ENCODE data around the gene HSFX4. TPM values are rescaled to one million over a fixed set of nuclear protein-coding genes. Genes with fewer than 3 reads are reported as not detected.

The HSFX4 gene
- total RNA-seq, 1 experiment from 2014 or later: not detected

DNA sequence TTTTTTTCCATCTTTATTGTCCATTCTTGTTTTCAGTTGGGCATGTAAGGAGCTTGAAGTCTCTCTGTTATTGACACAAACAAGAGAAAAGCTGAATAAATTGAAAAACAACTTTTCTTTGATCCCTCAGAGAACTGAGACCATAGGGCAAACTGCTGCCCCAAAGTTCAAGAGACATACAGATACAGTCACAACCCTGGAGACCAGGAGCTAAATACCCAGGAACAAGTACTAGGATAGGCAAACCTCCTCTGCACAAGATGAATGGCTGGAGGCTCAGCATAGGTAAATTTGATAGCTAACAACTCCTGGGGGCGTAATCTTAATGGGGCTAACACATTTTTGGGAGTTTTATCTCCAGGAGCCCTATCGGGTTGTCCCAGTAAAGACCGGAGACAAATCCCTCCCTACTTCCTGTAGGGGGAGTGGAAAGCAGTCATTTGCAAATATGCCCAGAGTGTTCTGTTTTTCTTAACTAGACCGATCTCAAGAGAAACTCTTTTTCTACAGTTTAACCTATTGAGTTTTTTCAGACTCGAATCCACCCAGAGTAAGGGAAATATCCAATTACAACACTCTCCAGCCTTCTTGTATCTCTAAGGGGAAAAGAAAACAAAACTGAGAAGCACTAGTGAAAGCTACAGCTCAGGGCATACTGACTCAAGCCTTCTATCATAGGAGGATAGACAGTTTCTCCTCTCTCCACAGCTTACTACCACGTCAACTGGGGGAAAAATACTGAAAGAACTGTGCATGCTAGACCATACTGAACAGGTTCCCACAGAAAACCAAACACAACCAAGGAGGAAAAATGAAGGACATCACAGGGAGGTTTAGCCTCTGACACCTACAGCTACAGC lies 25.3 kb upstream of the HSFX4 start:
- DNase-seq (ENCODE audit: low spot score): no peak
- Mint-ChIP-seq H3K9me3 (peaks cover under 1% of the 10 kb centered on the region), H3K4me3 (peak overlapping the region; percentile 25), H3K36me3 (no peaks in the 10 kb centered on the region; the same call in 1 of the 2 replicates), H3K27me3 (ENCODE audit: low read depth) (no peaks in the 10 kb centered on the region; the same call in 1 of the 2 replicates), H3K4me1 (peaks cover 19% of the 10 kb centered on the region), H3K27ac (peak overlapping the region; percentile 78)
- TF ChIP-seq CDX4 (CRISPR knock-in tag; IDR thresholded peaks at IDR 0.05; ENCODE audit: borderline replicate concordance) (no peak), EMX1 (CRISPR knock-in tag; IDR thresholded peaks at IDR 0.05) (no peak), AR (CRISPR knock-in tag; IDR thresholded peaks at IDR 0.05) (no peak), FOXP4 (CRISPR knock-in tag; IDR thresholded peaks at IDR 0.05) (no peak), NR1H2 (CRISPR knock-in tag; IDR thresholded peaks at IDR 0.05) (no peak), MLX (CRISPR knock-in tag; IDR thresholded peaks at IDR 0.05) (no peak), RORB (CRISPR knock-in tag; IDR thresholded peaks at IDR 0.05) (no peak), ZNF425 (CRISPR knock-in tag; conservative IDR thresholded peaks at IDR 0.05) (no peak), ZBTB21 (CRISPR knock-in tag; IDR thresholded peaks at IDR 0.05; ENCODE audit: borderline replicate concordance) (no peak)
- ATAC-seq: peak; percentile 89
- ChIA-PET POLR2A (no interaction called here), CTCF (interaction anchor here (1.0 to 1.3 kb wide), 2 partner anchors 24 to 36 kb away, joined by 3 to 4 read pairs; no protein-coding TSS in a partner anchor)

DNA sequence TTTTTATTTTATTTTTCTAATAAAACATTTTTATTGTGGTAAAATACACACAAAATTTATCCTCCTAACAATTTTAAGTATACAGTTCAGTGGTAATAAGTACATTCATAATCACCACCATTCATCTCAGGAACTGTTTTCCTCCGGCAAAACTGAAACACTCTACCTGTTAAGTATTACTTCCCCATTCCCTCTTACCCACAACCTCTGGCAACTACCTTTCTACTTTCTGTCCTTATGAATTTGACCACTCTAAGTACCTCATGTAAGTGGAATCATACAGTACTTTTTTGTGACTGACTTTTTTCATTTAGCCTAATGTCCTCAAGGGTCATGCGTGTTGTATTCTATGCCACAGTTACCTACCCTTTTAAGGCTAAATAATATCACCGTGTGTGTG lies 21.1 kb upstream of the HSFX4 start:
- Mint-ChIP-seq H3K4me3 (no peak overlapping the region), H3K36me3 (no peaks in the 10 kb centered on the region), H3K27me3 (ENCODE audit: low read depth) (no peaks in the 10 kb centered on the region; the same call in 1 of the 2 replicates), H3K27ac (no peak overlapping the region), H3K9me3 (peaks cover 10% of the 10 kb centered on the region; the same call in 1 of the 2 replicates), H3K4me1 (peaks cover 19% of the 10 kb centered on the region)
- ATAC-seq (no peak), DNase-seq (ENCODE audit: low spot score) (no peak)
- ChIA-PET POLR2A (no interaction called here), CTCF (no interaction called here)
- TF ChIP-seq, protein P1, sequence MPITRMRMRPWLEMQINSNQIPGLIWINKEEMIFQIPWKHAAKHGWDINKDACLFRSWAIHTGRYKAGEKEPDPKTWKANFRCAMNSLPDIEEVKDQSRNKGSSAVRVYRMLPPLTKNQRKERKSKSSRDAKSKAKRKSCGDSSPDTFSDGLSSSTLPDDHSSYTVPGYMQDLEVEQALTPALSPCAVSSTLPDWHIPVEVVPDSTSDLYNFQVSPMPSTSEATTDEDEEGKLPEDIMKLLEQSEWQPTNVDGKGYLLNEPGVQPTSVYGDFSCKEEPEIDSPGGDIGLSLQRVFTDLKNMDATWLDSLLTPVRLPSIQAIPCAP (CRISPR knock-in tag; IDR thresholded peaks at IDR 0.05): no peak
- no peak for TF ChIP-seq JAZF1 (CRISPR knock-in tag; IDR thresholded peaks at IDR 0.05)
- TF ChIP-seq SMAD4 (CRISPR knock-in tag; IDR thresholded peaks at IDR 0.05): no peak
- no peak for TF ChIP-seq ATF2 (CRISPR knock-in tag; IDR thresholded peaks at IDR 0.05; ENCODE audit: borderline replicate concordance, low read depth)
- no peak for TF ChIP-seq RELA (CRISPR knock-in tag; IDR thresholded peaks at IDR 0.05; ENCODE audit: borderline replicate concordance)
- TF ChIP-seq, protein P2, sequence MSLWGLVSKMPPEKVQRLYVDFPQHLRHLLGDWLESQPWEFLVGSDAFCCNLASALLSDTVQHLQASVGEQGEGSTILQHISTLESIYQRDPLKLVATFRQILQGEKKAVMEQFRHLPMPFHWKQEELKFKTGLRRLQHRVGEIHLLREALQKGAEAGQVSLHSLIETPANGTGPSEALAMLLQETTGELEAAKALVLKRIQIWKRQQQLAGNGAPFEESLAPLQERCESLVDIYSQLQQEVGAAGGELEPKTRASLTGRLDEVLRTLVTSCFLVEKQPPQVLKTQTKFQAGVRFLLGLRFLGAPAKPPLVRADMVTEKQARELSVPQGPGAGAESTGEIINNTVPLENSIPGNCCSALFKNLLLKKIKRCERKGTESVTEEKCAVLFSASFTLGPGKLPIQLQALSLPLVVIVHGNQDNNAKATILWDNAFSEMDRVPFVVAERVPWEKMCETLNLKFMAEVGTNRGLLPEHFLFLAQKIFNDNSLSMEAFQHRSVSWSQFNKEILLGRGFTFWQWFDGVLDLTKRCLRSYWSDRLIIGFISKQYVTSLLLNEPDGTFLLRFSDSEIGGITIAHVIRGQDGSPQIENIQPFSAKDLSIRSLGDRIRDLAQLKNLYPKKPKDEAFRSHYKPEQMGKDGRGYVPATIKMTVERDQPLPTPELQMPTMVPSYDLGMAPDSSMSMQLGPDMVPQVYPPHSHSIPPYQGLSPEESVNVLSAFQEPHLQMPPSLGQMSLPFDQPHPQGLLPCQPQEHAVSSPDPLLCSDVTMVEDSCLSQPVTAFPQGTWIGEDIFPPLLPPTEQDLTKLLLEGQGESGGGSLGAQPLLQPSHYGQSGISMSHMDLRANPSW (CRISPR knock-in tag; conservative IDR thresholded peaks at IDR 0.05; ENCODE audit: low read depth): no peak
- TF ChIP-seq JUN (CRISPR knock-in tag; IDR thresholded peaks at IDR 0.05): no peak
